ENCODE results near the gene ZDHHC20. TPM values are rescaled to one million over a fixed set of nuclear protein-coding genes. Genes with fewer than 3 reads are reported as not detected.

Gene ZDHHC20
- total RNA-seq, 1 experiment from 2014 or later: 53.7 TPM

GRCh38 chr13:21371011-21371410, 88.1 kb downstream of the ZDHHC20 start:
- H3F3A ChIP-seq (ENCODE audit: low read length, unreplicated experiment): no peaks in the 10 kb centered on the region
- no peaks in the 10 kb centered on the region for H4K20me1 ChIP-seq (ENCODE audit: low read length)
- ChIA-PET POLR2A (ENCODE audit: unreplicated experiment) (no interaction called here), CTCF (no interaction called here)
- H3K36me3 ChIP-seq (ENCODE audit: low read depth, low read length): no peaks in the 10 kb centered on the region
- H3K79me2 ChIP-seq (ENCODE audit: low read length): no peaks in the 10 kb centered on the region
- no peak overlapping the region for H3K4me2 ChIP-seq (ENCODE audit: low read length)
- H3K9ac ChIP-seq (ENCODE audit: low read length): no peak overlapping the region
- BruUV-seq (replicated peaks): no TSS peak
- H3K27ac ChIP-seq (ENCODE audit: low read length): no peak overlapping the region
- no peaks in the 10 kb centered on the region for H3K27me3 ChIP-seq (ENCODE audit: low read length)
- TF ChIP-seq EZH2phosphoT487 (IDR thresholded peaks at IDR 0.05; ENCODE audit: borderline replicate concordance, low read length): no peak
- TF ChIP-seq EZH2 (IDR thresholded peaks at IDR 0.05; ENCODE audit: low read length, unreplicated experiment): no peak
- no peak for TF ChIP-seq CTCF (conservative IDR thresholded peaks at IDR 0.05; ENCODE audit: low read depth, low read length)
- no peaks in the 10 kb centered on the region for H3K9me2 ChIP-seq (replicated peaks; ENCODE audit: low read length)
- ATAC-seq: no peak
- no peak overlapping the region for H3K4me3 ChIP-seq (ENCODE audit: low read length)
- no peak for DNase-seq
- no peaks in the 10 kb centered on the region for H3K4me1 ChIP-seq (ENCODE audit: insufficient read depth, low read length)
- no peaks in the 10 kb centered on the region for H3K9me3 ChIP-seq (ENCODE audit: low read length)
- H2AFZ ChIP-seq (ENCODE audit: low read length): no peak overlapping the region
- intact Hi-C loops (cut with micrococcal nuclease): no loop called here

GRCh38 chr13:21365574-21365973, 93.5 kb downstream of the ZDHHC20 start:
- TF ChIP-seq EZH2 (IDR thresholded peaks at IDR 0.05; ENCODE audit: low read length, unreplicated experiment) (no peak), EZH2phosphoT487 (IDR thresholded peaks at IDR 0.05; ENCODE audit: borderline replicate concordance, low read length) (no peak), CTCF (conservative IDR thresholded peaks at IDR 0.05; ENCODE audit: low read depth, low read length) (no peak)
- Histone ChIP-seq H3K4me1 (ENCODE audit: insufficient read depth, low read length) (no peaks in the 10 kb centered on the region), H3K9me2 (replicated peaks; ENCODE audit: low read length) (no peaks in the 10 kb centered on the region), H3K27me3 (ENCODE audit: low read length) (no peaks in the 10 kb centered on the region), H3F3A (ENCODE audit: low read length, unreplicated experiment) (no peaks in the 10 kb centered on the region), H3K36me3 (ENCODE audit: low read depth, low read length) (no peaks in the 10 kb centered on the region), H3K79me2 (ENCODE audit: low read length) (no peaks in the 10 kb centered on the region), H3K4me3 (ENCODE audit: low read length) (no peak overlapping the region), H3K9ac (ENCODE audit: low read length) (no peak overlapping the region), H2AFZ (ENCODE audit: low read length) (no peak overlapping the region), H3K27ac (ENCODE audit: low read length) (no peak overlapping the region), H3K9me3 (ENCODE audit: low read length) (no peaks in the 10 kb centered on the region), H4K20me1 (ENCODE audit: low read length) (no peaks in the 10 kb centered on the region), H3K4me2 (ENCODE audit: low read length) (no peak overlapping the region)
- POLR2A ChIA-PET (ENCODE audit: unreplicated experiment): no interaction called here
- CTCF ChIA-PET: no interaction called here
- intact Hi-C loops (cut with micrococcal nuclease): no loop called here
- ATAC-seq (no peak), DNase-seq (no peak)
- no TSS peak for BruUV-seq (replicated peaks)

- ATAC-seq: no peak
- TF ChIP-seq EZH2phosphoT487 (IDR thresholded peaks at IDR 0.05; ENCODE audit: borderline replicate concordance, low read length): no peak
- no peak for TF ChIP-seq EZH2 (IDR thresholded peaks at IDR 0.05; ENCODE audit: low read length, unreplicated experiment)
- TF ChIP-seq CTCF (conservative IDR thresholded peaks at IDR 0.05; ENCODE audit: low read depth, low read length): no peak
- POLR2A ChIA-PET (ENCODE audit: unreplicated experiment): no interaction called here
Observed at GRCh38 chr13:21364916-21365315, 94.2 kb downstream of the ZDHHC20 start.

More at GRCh38 chr13:21364916-21365315, 94.2 kb downstream of the ZDHHC20 start:
- no peak for DNase-seq
- H3K27ac ChIP-seq (ENCODE audit: low read length): no peak overlapping the region
- intact Hi-C loops (cut with micrococcal nuclease): no loop called here
- no peaks in the 10 kb centered on the region for H4K20me1 ChIP-seq (ENCODE audit: low read length)
- no peaks in the 10 kb centered on the region for H3K4me1 ChIP-seq (ENCODE audit: insufficient read depth, low read length)
- no peak overlapping the region for H3K4me3 ChIP-seq (ENCODE audit: low read length)
- CTCF ChIA-PET: no interaction called here
- H3K9ac ChIP-seq (ENCODE audit: low read length): no peak overlapping the region
- H3K79me2 ChIP-seq (ENCODE audit: low read length): no peaks in the 10 kb centered on the region
- no peak overlapping the region for H3K4me2 ChIP-seq (ENCODE audit: low read length)
- H2AFZ ChIP-seq (ENCODE audit: low read length): no peak overlapping the region
- H3K27me3 ChIP-seq (ENCODE audit: low read length): no peaks in the 10 kb centered on the region
- no TSS peak for BruUV-seq (replicated peaks)
- H3F3A ChIP-seq (ENCODE audit: low read length, unreplicated experiment): no peaks in the 10 kb centered on the region
- H3K9me2 ChIP-seq (replicated peaks; ENCODE audit: low read length): no peaks in the 10 kb centered on the region
- no peaks in the 10 kb centered on the region for H3K36me3 ChIP-seq (ENCODE audit: low read depth, low read length)
- no peaks in the 10 kb centered on the region for H3K9me3 ChIP-seq (ENCODE audit: low read length)
